HG02759 (cell line): ENCODE measurements around the gene TRIM43B.
"Not testable (repeated sequence)": the region's sequence is repeated elsewhere in the genome, so short reads cannot be mapped to it uniquely, and the experiment has no call there.

Experiments used
- ATAC-seq: cut with Tn5 transposase; IDR thresholded peaks from one replicate; pipeline ENCODE4 v1.9.1; 2021; ENCODE audit warnings: mild to moderate bottlenecking, moderate library complexity; ENCODE audit not compliant: unreplicated experiment

The TRIM43B gene

GRCh38 chr2:95434507-95435076 is 50.0 kb downstream of the TRIM43B start:
- not testable (repeated sequence) for ATAC-seq

DNA sequence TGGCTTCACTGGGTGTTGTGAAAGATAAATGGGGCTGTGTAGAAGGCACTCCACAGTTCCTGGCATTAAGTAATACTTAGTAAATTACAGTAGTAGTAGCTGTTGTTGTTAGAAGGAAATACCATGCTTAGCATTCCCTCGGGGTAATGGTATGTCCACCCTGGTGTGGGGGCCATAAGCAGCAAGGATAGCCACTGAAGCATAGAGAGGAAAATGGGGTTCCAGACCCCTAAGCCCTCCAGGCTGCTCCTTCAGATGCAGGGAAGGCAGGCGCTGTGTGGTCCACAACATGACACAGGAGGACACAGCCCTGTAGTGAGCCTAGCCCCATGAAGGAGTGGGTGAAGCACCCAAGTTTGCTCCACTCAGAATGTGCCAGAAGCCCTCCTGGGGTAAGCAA is 50.6 kb downstream of the TRIM43B start:
- ATAC-seq: not testable (repeated sequence)

DNA sequence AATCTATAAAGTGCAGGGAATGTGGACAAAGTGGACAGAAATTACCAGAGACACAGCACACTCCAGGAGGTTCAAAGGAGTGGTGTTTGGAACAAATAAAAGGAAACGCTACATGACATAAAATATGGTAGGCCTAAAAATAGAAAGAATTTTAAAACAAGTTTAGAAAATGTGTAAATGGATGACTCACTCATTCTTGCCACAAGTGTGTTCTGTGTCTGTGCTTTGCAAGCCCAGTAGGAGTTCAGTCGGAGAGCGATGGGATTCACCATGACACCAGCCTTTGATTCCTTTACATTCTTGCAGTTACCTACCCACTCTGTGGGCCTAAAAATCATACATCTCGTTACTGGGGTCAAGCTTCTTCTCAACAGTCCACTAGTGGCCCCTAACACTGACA is 51.2 kb downstream of the TRIM43B start:
- ATAC-seq: not testable (repeated sequence)

DNA sequence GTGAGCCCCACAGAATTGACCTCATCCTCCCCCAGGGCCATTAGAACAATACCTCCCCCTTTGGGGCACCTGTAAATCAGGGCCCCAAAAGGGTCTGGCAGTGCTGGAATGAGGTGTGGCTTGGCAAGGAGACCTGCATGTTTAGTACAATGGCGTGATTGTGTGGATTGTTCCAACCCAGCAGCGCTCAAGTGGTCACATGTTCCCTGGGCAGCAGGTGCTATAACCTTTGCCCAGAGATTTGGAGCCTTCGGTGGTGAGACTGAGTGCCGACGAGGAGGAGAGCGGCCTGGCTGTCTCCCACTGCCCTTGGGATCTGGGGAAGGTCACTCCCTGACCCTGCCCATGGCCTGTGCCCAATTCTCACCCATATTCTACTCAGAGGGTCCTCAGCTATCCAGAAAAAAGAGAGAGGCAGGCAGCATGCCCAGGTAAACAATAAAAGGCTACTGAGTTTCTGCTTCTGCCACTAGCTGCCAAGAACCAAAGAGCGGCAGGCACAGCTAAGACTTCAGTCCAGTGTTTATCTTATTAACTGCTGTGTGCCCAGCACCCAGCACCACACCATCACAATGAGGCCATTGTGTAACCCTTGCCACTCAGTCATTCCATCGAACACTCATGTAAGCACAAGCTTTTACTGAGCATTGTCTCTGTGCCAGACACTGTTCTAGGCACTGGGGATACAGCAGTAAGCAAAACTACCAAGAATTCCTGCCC is 54.6 kb downstream of the TRIM43B start:
- not testable (repeated sequence) for ATAC-seq

GRCh38 chr2:95427196-95427867 is 57.2 kb downstream of the TRIM43B start:
- ATAC-seq: not testable (repeated sequence)
